HG03064 (cell line): ENCODE data around the gene SLC7A1.

Source experiments
- ATAC-seq: cut with Tn5 transposase; IDR thresholded peaks from one replicate; pipeline ENCODE4 v1.9.1; 2021; ENCODE audit warnings: low read depth; ENCODE audit not compliant: unreplicated experiment

Gene SLC7A1

DNA sequence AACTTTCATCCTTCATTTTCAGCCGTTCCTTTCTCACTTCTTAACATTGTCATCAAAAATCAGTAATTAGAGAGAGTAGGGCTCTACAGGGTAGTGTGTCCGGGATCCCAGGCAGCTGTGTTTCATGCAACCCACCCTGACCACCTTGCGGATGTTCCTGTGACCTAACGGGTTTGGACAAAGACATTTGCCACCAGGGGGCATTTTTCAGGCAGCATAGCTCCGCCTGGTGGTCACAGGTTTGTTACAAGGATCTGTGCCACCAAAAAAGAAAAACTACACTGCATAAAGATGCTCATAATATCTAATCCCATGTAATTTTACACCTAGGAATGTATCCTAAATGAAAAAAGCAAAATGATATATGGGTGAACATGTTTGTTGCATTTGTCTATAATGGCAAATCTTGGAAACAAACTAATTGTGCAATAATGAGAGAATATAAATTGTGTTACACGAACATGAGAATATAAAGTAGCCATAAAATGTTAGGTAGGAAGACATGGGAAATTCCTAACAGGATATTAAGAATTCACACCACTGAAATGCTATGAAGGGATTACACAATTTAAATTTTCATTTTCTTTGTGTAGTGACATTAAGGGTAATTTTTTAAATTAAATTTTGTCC is 123.0 kb downstream of the SLC7A1 start:
- no peak for ATAC-seq

GRCh38 chr13:29471551-29471950 is 123.9 kb downstream of the SLC7A1 start:
- no peak for ATAC-seq

- no peak for ATAC-seq
These were observed 129.7 kb downstream of the SLC7A1 start for GRCh38 chr13:29465741-29466293.

GRCh38 chr13:29464105-29464679 is 131.3 kb downstream of the SLC7A1 start:
- ATAC-seq = no peak

GRCh38 chr13:29459813-29460355 is 135.6 kb downstream of the SLC7A1 start:
- no peak for ATAC-seq
